Right atrium auricular region (tissue), 2 donors: Measurements from ENCODE around the gene UBAP1. TPM values are rescaled to one million over a fixed set of nuclear protein-coding genes. Genes with fewer than 3 reads are reported as not detected.

ENCODE experiments used
- DNase-seq: peaks from one replicate; pipeline ENCODE4 v3.0.0-alpha.2; 2019; ENCODE audit warnings: low spot score
- H3K27ac ChIP-seq, 2 donors: fragments of 200-600 bp; sonication (generic); 1 replicate in 1 of 2; 2 replicates in 1 of 2; pipeline ENCODE4 v1.5.1; 2016 to 2019
- H3K27me3 ChIP-seq, 2 donors: fragments of 200-600 bp; sonication (generic); one replicate each; pipeline versions ENCODE4 v1.5.1 to v1.6.0; 2017 to 2019
- H3K36me3 ChIP-seq: fragments of 200-600 bp; sonication (generic); one replicate; pipeline ENCODE4 v1.5.1; 2016
- H3K4me1 ChIP-seq, 2 donors: fragments of 200-600 bp; sonication (generic); one replicate each; pipeline versions ENCODE4 v1.5.1 to v1.6.0; 2017 to 2019
- H3K4me3 ChIP-seq, 2 donors: fragments of 200-600 bp; sonication (generic); 1 replicate in 1 of 2; 2 replicates in 1 of 2; pipeline ENCODE4 v1.5.1; 2017 to 2019; ENCODE audit warnings: mild to moderate bottlenecking in 1 of 2, moderate library complexity in 1 of 2
- H3K9me3 ChIP-seq, 2 donors: fragments of 200-600 bp; sonication (generic); one replicate each; pipeline ENCODE4 v1.5.1; 2019
- total RNA-seq, 2 donors: library from RNA; depleted of rRNA; stranded (reverse); fragments of >200 nt; gene quantifications; one replicate each; pipeline ENCODE4 v1.1.0, GENCODE V29; 2016
- TF ChIP-seq, protein P1 (sequence below), 2 donors: fragments of 200-600 bp; sonication (generic); IDR thresholded peaks; one replicate each; pipeline ENCODE4 v1.5.1; 2019; ENCODE audit warnings: antibody characterized with exemption in 2 of 2

Gene UBAP1
- total RNA-seq, 2 donors from 2014 or later, result 39.4 to 46.4 TPM

DNA sequence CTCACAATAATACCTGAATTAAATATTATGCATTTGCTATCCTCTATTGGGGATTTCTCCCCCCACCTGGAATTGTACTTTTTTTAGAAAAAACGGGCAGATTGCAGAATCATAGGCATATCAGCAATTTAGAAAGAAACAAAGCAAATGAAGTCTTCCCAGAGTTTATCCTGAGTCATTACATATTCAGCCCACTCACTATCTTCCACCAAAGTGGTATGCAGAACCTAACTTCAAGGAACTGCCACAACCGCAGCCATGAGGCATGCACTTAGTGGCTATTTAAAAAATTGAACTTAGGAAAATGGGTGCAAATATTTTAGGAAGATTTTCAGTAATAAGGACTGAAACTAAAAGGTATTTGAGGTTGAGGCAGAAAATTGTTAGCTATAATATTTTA is 48.6 kb downstream of the UBAP1 start:
- no peak for DNase-seq
- H3K9me3 ChIP-seq, result no peaks in the 10 kb centered on the region
- H3K4me3 ChIP-seq, result no peak overlapping the region
- peaks cover 0 to 13% of the 10 kb centered on the region in 2 donors for H3K4me1 ChIP-seq
- H3K27ac ChIP-seq, result no peak overlapping the region
- H3K36me3 ChIP-seq, result no peaks in the 10 kb centered on the region
- H3K27me3 ChIP-seq, result no peaks in the 10 kb centered on the region
- TF ChIP-seq, protein P1, sequence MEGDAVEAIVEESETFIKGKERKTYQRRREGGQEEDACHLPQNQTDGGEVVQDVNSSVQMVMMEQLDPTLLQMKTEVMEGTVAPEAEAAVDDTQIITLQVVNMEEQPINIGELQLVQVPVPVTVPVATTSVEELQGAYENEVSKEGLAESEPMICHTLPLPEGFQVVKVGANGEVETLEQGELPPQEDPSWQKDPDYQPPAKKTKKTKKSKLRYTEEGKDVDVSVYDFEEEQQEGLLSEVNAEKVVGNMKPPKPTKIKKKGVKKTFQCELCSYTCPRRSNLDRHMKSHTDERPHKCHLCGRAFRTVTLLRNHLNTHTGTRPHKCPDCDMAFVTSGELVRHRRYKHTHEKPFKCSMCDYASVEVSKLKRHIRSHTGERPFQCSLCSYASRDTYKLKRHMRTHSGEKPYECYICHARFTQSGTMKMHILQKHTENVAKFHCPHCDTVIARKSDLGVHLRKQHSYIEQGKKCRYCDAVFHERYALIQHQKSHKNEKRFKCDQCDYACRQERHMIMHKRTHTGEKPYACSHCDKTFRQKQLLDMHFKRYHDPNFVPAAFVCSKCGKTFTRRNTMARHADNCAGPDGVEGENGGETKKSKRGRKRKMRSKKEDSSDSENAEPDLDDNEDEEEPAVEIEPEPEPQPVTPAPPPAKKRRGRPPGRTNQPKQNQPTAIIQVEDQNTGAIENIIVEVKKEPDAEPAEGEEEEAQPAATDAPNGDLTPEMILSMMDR (IDR thresholded peaks at IDR 0.05), result no peak

DNA sequence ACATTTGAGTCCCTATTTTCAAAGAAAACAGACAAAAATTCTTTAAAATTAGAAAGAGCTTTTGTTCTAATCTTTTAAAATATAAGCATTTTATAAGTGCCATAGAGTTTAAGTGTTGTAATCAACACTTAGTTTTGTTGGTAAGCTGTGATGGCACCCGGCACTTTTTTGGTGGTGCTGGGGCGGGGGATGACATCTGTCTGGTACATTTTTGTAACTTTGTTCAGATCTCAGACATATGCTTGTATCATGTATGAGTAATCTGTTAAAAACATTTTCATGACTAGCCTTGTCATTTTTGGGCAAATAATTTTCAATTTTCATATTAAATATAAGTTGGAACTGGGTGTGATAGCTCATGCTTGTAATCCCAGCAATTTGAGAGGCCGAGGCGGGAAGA is 51.7 kb downstream of the UBAP1 start:
- DNase-seq, result no peak
- H3K4me3 ChIP-seq, result no peak overlapping the region
- H3K9me3 ChIP-seq, result no peaks in the 10 kb centered on the region
- TF ChIP-seq, protein P1 (IDR thresholded peaks at IDR 0.05), result no peak
- H3K36me3 ChIP-seq, result peaks cover 8% of the 10 kb centered on the region
- H3K27ac ChIP-seq, result no peak overlapping the region
- H3K27me3 ChIP-seq, result no peaks in the 10 kb centered on the region
- H3K4me1 ChIP-seq, result no peaks in the 10 kb centered on the region

DNA sequence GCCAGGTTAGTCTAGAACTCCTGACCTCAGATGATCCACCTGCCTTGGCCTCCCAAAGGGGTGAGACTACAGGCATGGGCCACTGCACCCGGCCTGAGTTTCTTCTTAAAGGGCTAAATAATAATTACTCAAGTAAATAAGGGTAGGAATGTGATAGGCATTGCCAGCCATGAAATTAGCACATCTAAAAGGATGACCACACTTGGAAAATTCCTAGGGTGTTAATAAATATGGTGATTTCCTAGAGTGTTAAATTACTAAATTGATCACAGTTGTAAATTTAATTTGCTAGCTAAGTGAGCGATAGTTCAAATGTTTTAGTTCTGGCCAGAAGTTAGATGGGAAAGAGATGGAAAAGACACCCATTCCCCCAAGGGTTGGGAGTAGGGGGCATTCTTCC is 53.4 kb downstream of the UBAP1 start:
- no peak overlapping the region for H3K27ac ChIP-seq
- TF ChIP-seq, protein P1 (IDR thresholded peaks at IDR 0.05), result no peak
- DNase-seq, result no peak

DNA sequence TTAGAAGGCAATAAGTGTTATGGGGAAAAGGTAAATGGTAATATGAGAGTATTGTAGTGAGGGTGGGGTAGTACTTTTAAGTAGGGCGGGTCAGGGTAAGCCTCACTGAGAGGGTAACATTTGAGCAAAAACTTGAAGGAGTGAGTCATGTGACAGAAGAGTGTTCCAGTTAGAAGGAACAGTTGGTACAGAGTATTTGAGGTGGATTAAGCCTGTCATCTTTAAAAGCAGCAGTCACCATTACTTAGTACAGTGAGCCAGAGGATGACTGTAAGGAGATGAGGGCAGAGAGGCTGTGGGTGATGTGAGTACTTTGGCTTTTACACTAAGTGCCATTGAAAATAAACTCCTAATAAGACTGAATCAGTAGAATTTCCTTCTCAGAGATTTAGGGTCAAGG is 54.8 kb downstream of the UBAP1 start:
- no peaks in the 10 kb centered on the region for H3K9me3 ChIP-seq
- no peak overlapping the region for H3K4me3 ChIP-seq
- H3K27ac ChIP-seq, result no peak overlapping the region
- TF ChIP-seq, protein P1 (IDR thresholded peaks at IDR 0.05), result no peak
- peaks cover 19% of the 10 kb centered on the region for H3K36me3 ChIP-seq
- DNase-seq, result no peak
- H3K27me3 ChIP-seq, result no peaks in the 10 kb centered on the region
- H3K4me1 ChIP-seq, result peaks cover 0 to 1% of the 10 kb centered on the region in 2 donors

More for the DNA sequence above, 53.4 kb downstream of the UBAP1 start:
- Histone ChIP-seq H3K9me3 (no peaks in the 10 kb centered on the region), H3K4me1 (no peaks in the 10 kb centered on the region), H3K27me3 (no peaks in the 10 kb centered on the region), H3K4me3 (no peak overlapping the region), H3K36me3 (peaks cover 18% of the 10 kb centered on the region)

DNA sequence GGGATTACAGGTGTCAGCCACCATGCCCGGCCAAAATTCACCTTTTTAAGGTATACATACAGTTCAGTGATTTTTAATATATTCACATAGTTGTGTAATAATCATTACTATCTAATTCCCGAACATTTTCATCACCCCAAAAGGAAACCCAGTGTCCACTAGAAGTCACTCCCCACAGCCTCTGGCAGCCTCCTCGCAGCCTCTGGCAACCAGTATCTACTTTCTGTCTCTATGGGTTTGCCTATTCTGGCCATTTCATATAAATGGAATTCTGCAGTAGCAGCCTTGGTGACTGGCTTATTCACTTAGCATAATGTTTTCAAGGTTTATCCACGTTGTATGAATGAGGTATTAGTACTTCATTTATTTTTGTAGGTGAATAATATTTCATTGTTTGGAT is 59.0 kb downstream of the UBAP1 start:
- Histone ChIP-seq H3K27ac (no peak overlapping the region), H3K27me3 (no peaks in the 10 kb centered on the region), H3K4me1 (peaks cover 0 to 35% of the 10 kb centered on the region in 2 donors), H3K36me3 (peaks cover 31% of the 10 kb centered on the region), H3K9me3 (no peaks in the 10 kb centered on the region), H3K4me3 (no peak overlapping the region)
- DNase-seq, result no peak
- TF ChIP-seq, protein P1 (IDR thresholded peaks at IDR 0.05), result no peak

DNA sequence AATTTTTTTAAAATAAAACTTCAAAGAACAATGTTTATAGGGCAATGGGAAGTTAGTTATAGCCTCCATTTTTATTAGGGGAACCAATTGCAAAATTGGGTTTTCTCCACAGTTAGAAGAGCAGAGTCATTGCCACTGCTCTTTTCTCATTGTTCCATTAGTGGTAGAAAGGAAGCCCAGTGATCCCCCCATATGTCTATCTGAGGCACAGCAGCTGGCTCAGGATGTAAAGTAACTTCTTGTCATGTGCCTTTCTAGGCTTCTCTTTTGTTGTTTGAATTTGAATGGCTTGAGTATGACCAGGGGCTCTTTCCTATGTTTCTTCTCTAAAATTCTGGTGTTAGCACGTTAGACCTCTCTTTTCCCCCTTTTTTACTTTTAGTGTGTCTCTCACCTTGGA is 61.2 kb downstream of the UBAP1 start:
- no peak for DNase-seq
- peaks cover 0 to 41% of the 10 kb centered on the region in 2 donors for H3K4me1 ChIP-seq
- H3K36me3 ChIP-seq, result peaks cover 25% of the 10 kb centered on the region
- H3K27me3 ChIP-seq, result no peaks in the 10 kb centered on the region
- no peaks in the 10 kb centered on the region for H3K9me3 ChIP-seq
- no peak overlapping the region for H3K4me3 ChIP-seq
- TF ChIP-seq, protein P1 (IDR thresholded peaks at IDR 0.05), result no peak
- no peak overlapping the region for H3K27ac ChIP-seq
